UCSD-AML1 (cell line): ENCODE measurements around the gene POLD1.
"Not testable (repeated sequence)": the region's sequence is repeated elsewhere in the genome, so short reads cannot be mapped to it uniquely, and the experiment has no call there.

ENCODE experiments used
- DNase-seq: peaks from one replicate; lab custom pipeline; 2025; ENCODE audit not compliant: unreplicated experiment; lab: John Stamatoyannopoulos, UW

The POLD1 gene

DNA sequence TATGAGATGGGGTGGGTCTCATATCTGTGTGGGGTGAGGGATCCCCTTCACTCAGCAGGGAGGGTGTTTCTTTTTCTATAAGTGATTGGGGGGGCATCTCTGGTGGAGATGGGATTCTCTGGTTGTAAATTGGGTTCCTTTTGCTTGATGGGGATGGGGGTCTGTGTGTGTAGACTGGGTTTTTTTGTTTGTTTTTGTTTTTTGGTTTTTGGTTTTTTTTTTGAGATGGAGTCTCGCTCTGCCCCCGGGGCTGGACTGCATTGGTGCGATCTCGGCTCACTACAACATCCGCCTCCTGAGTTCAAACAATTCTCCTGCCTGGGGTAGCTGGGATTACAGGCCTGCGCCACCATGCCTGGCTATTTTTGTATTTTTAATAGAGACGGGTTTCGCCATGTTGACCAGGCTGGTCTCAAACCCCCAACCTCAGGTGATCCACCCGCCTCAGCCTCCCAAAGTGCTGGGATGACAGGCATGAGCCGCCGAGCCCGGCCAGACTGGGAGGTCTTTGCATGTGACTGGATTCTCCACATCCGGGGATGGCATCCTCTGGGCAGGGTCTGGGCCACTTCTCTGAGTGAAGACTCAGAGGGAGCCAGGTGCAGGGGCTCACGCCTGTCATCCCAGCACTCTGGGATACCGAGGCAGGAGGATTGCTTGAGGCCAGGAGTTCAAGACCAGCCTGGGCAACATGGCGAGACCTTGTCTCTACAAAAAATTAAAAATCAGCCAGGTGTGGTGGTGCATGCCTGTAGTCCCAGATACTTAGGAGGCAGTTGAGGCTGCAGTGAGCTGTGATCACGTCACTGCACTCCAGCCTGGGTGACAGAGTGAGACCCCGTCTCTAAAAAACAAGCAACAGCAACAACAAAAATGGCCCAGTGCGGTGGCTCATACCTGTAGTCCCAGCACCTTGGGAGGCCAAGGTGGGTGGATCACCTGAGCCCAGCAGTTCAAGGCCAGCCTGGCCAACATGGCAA, 49.3 kb downstream of the POLD1 start:
- no peak for DNase-seq

GRCh38 chr19:50434525-50434924, 50.4 kb downstream of the POLD1 start:
- DNase-seq = no peak

DNA sequence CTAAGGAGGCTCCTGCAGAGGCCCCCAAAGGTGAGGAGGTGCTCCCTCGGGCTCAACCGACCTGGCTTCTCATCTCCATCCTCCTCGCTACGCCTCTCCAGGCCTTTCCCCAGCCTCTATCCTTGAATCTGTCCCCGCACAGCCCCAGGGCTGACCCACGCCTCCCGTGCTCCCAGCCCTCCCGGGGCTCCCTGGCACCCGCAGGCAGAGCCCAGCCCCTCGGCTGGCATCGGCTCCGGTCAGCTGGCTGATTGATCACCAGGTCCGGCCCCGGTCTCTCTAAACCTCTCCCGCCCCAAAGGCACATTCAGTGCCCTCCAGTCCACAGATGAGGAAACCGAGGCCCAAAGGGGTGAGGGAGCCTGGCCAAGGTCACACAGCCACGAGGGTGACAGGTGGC, 51.1 kb downstream of the POLD1 start:
- DNase-seq = no peak

DNA sequence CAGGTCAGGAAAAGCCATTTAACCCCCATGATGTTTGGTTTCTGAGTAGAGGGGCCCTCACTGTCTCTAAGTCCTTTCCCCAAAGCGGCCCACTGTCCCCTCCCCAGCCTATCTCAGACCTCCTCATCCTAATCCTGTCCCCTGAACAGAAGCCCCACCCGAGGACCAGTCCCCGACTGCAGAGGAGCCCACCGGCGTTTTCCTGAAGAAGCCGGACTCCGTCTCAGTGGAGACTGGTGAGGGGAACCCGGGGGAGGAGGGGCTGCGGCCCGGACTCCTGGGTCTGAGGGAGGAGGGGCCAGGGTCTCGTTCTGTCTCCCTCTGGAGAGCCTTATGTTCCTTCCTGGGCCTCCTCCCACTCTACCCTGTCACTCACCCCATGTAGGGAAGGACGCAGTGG, 51.5 kb downstream of the POLD1 start:
- no peak for DNase-seq

GRCh38 chr19:50437862-50438449, 53.8 kb downstream of the POLD1 start:
- no peak for DNase-seq

GRCh38 chr19:50439130-50439529, 55.0 kb downstream of the POLD1 start:
- not testable (repeated sequence) for DNase-seq

DNA sequence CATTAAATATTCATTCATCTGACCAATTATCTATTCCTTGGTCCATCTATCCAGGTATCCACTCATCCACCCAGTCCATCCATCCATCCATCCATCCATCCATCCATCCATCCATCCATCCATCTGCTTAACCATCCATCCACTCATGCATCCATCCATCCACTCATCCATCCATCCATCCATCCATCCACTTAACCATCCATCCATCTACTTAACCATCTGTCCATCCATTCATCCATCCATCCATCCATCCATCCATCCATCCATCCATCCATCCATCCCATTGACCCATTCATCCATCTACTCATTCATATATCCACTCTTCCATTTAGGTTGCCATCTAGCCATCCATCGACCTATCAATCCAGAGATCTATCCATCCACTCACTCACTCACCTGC, 59.9 kb downstream of the POLD1 start:
- no peak for DNase-seq

DNA sequence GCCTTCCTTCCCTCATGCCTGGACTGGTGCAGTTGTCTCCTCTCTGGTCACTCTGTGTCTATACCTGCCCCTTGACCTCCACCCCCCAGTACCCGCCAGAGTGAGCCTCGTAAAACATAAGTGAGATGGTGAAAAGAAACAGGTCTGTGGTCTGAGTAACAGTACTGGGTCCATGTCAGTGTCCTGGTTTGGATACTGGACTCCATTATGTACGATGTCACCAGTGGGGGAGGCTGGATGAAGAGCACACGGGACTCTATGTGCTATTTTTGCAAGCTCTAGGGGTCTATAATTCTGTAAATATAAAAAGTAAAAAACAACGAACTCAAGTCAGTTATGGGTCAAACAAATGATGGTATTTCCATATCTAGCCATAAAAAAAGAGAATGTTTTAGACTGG, 62.9 kb downstream of the POLD1 start:
- no peak for DNase-seq

- no peak for DNase-seq
Measured at GRCh38 chr19:50447750-50448149, 63.6 kb downstream of the POLD1 start.

DNA sequence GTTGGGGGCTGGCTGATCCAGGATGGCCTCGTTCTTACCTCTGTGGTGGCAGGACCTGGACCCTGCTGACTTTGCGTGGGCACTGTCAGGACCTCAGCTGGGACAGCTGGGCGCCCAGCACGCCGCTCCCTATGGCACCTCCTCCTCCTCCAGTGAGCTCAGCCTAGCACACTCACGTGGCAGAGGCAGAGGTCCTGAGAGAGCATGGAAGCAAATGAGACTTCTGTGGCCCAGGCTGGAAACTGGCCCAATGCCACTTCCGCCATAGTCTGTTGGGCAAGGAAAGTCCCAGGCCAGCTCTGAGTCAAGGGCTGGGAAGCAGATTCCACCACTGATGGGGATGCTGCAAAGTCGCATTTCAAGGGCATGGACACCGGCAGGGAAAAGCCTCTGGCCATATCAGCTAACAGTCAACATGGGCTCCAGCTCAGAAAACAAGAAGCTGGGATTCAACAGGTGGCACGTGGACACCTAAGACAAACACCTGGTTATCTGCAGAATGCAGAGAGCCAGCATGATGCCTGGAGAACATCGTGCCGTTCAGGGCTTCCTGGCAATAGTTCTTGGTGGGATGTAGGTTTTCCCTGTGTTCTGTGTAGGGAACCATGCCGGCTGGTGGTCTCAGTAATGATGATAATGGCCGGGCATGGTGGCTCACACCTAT, 65.2 kb downstream of the POLD1 start:
- DNase-seq = no peak

GRCh38 chr19:50450369-50451222, 66.4 kb downstream of the POLD1 start:
- DNase-seq = no peak

DNA sequence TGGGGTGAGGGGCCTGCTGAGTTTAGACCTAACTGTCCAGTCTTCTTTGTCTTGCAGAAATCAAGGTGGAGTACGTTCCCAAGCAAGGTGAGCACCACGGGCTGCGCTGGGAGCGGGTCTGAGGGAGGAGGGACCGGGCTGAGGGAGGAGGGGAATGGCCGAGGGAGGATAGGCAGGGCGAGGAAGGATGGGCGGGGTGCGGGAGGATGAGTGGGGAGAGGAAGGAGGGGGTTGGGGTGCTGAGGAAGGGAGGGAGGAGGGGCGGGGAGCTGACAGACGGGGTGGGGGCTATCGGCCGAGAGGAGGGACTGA, 67.0 kb downstream of the POLD1 start:
- no peak for DNase-seq

DNA sequence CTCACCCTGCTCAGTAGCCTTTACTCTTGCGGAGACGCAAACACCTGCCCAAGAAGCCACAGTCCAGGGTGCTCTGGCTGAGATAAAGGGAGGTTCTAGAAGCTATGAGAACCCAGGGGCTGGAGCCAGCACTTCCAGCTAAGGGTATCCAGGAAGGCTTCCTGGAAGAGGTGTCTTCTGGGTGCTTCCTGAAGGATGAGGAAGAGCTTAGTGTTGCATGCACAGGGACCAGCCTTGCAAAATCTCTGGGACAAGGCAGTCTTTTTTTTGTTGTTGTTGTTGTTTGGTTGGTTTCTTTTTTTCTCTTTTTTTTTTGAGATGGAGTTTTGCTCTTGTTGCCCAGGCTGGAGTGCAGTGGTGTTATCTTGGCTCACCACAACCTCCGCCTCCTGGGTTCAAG, 69.1 kb downstream of the POLD1 start:
- no peak for DNase-seq

- no peak for DNase-seq
Measured at GRCh38 chr19:50455992-50456391, 71.8 kb downstream of the POLD1 start.

DNA sequence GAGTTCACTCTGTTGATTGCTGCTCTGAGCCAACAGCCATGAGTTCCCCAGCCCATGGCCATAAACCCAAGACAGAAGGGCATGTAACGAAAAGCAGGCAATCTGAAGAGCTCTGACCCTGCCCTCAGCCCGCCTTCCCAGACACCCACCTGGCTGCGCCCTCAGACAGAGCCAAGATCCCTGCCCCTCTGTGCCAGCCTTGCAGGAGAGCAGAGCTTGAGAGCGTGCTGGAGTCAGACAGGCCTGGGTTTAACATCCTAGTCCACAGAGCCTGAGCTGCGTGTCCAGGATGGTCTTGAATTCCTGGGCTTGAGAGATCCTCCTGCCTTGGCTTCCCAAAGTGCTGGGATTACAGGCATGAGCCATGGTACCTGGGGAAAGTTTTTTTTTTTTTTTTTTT, 73.2 kb downstream of the POLD1 start:
- DNase-seq = no peak

DNA sequence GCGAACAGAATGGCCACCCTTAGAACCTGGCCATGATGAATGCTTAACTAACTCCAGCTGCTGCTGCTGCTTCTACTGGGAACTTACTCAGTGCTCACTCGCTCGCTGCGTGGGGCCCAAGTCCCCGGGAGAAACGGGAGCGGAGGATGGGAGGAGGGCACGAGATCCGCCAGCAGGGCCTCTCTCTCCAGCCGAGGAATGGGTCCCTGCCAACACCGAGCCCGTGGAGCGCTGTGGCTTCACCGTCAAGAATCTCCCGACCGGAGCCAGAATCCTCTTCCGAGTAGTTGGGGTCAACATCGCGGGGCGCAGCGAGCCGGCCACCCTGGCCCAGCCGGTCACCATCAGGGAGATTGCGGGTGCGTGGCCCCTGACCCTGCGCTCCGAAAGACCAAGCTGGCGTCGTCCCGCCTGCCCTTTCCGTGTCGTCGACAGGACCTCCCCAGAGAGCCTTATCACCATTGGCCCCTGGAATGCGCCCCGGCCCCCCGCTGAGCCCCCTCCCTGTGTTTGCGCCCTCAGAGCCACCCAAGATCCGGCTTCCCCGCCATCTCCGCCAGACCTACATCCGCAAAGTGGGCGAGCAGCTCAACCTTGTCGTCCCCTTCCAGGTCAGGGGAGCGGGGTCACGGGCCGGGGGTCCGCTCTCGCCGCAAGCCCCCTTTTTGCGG, 74.4 kb downstream of the POLD1 start:
- no peak for DNase-seq

GRCh38 chr19:50459067-50459456, 74.9 kb downstream of the POLD1 start:
- DNase-seq = no peak

GRCh38 chr19:50459638-50460037, 75.5 kb downstream of the POLD1 start:
- no peak for DNase-seq

DNA sequence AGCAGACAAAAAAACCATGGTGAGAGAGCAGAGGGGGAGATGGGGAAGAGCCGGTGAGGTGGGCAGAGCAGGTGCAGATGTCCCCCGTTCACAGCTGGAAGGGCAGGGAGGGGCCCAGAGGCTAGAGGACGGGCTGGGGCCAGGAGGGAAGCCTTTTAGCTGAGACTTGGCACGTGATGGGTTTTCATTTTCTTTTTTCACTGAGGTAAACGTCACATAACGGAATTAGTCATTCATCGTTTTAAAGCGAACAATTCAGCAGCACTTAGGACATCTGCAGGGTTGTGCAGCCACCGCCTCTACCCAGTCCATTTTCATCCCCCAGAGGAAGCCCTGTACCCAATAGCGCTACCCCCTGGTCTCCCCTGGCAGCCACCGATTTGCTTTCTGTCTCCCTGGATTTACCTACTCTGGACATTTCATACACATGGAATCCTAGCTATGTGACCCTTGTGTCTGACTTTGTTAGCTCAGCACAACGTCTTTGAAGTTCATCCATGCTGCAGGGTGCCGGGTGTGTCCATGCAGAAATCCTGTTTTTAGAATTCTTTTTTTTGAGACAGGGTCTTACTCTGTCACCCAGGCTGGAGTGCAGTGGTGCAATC, 76.1 kb downstream of the POLD1 start:
- no peak for DNase-seq
